NCI-H446 (cell line): ENCODE measurements around the gene HCST.

Source experiments
- DNase-seq, 2 experiments: peaks; one replicate each; lab custom pipeline; 2025; lab: John Stamatoyannopoulos, UW

Gene HCST, protein sequence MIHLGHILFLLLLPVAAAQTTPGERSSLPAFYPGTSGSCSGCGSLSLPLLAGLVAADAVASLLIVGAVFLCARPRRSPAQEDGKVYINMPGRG

DNA sequence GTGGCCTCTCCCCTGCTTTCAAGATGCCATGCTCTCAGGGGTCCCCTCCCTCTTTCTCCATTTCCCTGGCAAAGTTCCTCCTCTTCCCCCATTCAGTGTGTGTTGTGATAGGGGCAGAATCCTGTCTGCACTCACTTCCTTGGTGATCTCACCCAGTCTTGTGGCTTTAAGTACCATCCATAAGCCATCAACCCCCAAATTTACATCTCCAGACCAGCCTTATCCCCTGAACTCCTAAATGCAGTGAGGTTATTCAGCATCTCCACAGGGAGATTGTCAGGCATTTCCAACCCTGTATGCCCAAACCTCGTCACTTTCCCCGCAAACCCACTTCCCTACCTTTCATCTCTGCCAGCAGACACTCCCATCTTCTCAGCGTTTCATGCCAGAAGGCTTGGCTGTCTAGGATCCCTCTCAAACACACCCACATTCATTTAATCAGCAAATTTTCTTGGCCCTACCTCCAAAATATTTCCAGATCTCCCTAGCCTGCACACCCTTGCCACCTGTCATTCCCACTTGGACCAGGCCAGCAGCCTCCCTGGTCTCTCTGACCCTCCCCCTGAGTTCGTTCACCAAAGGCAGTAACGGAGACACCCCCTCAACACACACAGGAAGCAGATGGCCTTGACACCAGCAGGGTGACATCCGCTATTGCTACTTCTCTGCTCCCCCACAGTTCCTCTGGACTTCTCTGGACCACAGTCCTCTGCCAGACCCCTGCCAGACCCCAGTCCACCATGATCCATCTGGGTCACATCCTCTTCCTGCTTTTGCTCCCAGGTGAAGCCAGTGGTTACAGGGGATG is at the start of gene HCST:
Gene HCST, plus strand, starts transcription at position 676 of the 808 bp plus-strand sequence. Its CDS starts 65 bp downstream, at position 741.
- DNase-seq = no peak

DNA sequence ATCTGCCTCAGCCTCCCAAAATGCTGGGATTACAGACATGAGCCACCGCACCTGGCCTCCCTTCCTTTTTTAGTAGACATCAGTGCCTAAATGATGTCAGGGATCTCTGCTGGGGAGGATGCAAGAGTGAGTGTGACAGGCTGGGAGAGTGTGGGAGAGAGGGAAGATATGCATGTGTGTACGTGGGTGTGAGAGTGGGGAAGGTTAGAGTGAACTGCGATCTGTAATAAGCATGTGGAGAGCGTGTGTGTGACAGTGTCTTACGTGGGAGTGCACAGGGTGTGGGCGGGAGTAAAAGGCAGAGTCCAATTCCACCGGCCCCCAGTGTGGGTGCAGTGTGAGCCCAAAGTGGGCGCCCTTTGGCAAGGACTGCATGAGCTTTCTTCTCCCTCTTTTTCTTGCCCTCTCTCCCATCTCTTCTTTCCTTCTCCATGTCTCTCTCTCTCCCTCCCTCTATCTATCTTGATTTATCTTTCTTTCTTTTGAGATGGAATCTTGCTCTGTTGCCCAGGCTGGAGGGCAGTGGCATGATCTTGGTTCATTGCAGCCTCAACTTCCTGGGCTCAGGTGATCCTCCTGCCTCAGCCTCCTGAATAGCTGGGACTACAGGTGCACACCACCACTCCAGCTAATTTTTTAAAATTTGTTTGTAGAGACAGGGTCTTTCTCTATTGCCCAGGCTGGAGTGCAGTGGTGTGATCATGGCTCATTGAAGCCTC is 49.1 kb upstream of the HCST start:
- DNase-seq = no peak

DNA sequence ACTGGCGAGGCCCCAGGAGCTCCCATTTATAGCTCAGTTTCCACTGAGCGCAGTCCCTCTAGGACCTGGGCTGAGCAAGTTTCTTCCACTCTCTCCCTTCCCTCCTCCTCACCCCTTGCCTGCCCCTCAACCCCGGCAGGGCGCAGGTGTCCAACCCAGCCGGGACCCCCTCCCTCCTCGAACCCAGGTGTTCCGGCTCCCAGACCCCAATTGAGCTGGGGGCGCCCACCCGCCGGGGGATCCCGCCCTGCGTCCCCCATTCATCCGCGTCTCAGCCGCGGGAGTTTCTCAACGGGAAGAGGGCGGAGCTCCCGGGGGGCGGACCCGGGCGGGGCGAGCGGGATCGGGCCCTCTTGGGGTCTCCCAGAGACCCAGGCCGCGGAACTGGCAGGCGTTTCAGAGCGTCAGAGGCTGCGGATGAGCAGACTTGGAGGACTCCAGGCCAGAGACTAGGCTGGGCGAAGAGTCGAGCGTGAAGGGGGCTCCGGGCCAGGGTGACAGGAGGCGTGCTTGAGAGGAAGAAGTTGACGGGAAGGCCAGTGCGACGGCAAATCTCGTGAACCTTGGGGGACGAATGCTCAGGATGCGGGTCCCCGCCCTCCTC is 45.7 kb upstream of the HCST start, which contains the start of gene KIRREL2:
Gene KIRREL2, plus strand, starts transcription at position 366 of the 604 bp plus-strand sequence. Its CDS starts 209 bp downstream, at position 575.
- DNase-seq = no peak

DNA sequence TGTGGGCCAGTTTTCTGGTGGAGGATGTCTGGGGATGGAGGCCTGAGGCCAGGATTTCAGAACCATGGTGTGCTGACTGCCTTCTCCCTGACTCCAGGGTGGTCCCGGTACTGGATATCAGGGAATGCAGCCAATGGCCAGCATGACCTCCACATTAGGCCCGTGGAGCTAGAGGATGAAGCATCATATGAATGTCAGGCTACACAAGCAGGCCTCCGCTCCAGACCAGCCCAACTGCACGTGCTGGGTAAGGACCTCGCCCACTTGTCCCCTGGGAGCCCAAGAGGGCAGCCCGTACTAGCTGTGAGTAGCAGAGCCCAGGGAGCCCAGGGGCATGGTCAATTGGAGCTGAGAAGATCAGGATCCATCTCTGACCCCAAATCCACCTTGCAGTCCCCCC is 44.0 kb upstream of the HCST start:
- DNase-seq = no peak

DNA sequence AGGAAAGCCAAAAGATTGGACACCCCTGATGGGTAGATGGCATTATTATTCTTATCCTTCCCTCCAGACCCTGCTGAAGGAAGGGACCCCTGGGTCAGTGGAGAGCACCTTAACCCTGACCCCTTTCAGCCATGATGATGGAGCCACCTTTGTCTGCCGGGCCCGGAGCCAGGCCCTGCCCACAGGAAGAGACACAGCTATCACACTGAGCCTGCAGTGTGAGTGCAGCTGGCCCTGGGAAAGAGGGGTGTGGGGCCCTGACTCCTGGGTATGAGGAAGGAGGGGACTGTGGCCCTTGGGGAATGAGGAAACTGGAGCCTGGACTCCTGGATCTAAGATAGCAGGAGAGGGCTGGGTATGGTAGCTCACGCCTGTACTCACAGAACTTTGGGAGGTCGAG is 42.9 kb upstream of the HCST start:
- no peak for DNase-seq

DNA sequence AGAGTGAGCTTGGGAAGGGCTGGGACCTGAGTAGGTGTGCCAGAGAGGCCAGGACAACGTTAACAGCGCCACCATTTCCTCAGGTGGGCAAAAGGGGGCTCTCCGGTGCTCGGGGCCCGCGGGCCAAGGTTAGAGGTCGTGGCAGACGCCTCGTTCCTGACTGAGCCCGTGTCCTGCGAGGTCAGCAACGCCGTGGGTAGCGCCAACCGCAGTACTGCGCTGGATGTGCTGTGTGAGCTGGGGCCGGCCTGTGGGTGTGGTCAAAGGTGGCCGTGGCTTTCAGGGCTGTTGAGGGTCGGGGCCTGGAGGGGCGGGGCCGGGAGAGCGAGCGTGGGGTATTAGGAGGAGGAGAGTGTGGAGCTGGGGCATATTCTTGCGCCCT is 41.9 kb upstream of the HCST start:
- DNase-seq = no peak

DNA sequence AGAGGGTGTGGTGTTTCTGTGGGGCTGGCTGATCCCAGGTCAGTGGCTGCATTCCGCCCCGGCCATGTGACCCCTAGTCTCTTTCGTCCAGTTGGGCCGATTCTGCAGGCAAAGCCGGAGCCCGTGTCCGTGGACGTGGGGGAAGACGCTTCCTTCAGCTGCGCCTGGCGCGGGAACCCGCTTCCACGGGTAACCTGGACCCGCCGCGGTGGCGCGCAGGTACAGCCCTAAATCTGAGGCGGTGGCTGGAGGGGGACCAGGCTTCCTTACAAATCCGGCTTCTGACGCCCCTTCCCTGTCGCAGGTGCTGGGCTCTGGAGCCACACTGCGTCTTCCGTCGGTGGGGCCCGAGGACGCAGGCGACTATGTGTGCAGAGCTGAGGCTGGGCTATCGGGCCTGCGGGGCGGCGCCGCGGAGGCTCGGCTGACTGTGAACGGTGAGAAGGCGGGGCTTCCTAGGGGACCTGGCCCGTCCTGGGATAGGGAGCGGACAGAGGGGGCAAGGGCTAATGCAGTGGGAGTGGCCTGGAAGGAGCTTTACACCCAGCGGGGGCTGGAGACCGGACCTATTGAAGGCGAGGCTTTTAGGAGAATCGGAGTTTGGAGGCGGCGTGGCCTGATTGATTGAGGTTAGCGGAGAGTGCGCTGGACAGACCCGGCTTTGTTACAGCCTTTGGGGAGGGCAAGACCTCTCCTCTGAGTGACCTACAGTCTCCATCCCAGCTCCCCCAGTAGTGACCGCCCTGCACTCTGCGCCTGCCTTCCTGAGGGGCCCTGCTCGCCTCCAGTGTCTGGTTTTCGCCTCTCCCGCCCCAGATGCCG is 41.3 kb upstream of the HCST start:
- no peak for DNase-seq

DNA sequence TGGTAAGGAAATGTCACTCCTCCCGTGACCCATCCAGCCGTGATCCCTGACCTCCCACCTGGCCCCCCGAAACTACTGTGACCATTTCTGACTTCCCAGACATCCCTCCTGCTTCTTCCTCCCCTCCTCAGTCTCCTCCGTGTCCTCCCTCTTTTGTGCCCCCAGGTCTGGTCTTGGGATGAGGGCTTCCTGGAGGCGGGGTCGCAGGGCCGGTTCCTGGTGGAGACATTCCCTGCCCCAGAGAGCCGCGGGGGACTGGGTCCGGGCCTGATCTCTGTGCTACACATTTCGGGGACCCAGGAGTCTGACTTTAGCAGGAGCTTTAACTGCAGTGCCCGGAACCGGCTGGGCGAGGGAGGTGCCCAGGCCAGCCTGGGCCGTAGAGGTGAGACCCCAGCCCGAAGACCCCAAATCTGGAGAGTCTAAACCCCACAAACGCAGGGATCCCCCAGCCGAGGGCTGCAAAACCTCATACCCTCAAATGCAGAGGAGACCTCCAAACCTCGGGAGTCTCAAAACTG is 40.6 kb upstream of the HCST start:
- DNase-seq = no peak

DNA sequence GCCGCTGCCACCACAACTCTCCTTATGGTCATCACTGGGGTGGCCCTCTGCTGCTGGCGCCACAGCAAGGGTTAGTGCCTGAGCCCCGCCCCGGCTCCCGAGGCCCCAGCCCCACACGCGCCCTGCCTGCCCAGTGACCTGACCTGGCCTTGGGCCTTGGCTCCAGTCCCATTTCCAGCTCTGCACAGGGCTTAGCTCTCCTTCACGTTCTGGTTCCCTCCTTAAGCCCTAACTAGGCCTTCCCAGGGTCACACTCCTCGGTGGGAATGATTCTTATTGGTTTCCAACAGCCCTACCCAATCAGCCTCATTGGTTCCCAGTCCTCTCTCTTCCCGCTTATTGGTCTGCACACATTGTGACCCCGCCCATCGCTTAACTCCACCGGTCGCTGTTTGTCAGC is 39.8 kb upstream of the HCST start:
- DNase-seq = no peak

DNA sequence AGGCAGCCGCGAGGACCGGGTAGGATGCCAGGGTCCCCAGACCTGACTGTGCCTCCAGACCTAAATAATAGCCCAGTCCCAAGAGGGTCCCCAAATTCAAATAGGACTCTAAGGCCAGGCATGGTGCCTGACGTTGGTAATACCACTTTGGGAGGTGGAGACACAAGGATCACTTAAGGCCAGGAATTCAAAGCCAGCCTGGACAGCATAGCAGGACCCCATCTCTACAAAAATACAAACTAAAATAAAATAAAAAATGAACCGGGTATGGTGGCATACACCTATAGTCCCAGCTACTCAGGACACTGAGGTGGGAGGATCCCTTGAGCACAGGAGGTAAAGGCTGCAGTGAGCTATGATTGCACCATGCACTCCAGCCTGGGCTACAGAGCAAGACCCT is 39.3 kb upstream of the HCST start:
- no peak for DNase-seq

DNA sequence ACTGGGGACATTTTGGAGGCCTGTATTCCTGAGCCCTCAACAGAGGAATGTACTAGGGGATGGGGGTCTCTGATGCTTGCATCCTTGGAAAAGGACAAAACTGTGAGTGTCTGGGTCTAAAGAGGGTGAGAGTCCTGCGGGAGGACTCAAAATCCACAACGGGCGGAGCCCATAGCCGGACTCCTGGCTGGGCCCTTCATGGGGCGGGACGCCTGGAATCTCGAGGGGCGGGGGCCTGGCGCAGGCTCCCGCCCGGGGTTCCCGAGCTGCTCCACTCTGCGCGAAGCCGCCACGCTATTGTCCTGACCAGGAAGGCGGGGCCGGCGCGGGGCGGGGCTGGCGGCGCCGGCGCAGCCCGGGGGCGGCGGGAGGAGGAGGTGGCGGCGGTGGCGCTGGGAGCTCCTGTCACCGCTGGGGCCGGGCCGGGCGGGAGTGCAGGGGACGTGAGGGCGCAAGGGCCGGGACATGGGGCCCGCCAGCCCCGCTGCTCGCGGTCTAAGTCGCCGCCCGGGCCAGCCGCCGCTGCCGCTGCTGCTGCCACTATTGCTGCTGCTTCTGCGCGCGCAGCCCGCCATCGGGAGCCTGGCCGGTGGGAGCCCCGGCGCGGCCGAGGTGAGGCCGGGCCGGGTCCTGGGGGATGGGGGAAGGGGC is 34.0 kb upstream of the HCST start, which contains the start of gene APLP1:
Gene APLP1, plus strand, starts transcription at position 403 of the 651 bp plus-strand sequence. Its CDS starts 63 bp downstream, at position 466.
- peak in 1 of 2 experiments; percentile 80 for DNase-seq

DNA sequence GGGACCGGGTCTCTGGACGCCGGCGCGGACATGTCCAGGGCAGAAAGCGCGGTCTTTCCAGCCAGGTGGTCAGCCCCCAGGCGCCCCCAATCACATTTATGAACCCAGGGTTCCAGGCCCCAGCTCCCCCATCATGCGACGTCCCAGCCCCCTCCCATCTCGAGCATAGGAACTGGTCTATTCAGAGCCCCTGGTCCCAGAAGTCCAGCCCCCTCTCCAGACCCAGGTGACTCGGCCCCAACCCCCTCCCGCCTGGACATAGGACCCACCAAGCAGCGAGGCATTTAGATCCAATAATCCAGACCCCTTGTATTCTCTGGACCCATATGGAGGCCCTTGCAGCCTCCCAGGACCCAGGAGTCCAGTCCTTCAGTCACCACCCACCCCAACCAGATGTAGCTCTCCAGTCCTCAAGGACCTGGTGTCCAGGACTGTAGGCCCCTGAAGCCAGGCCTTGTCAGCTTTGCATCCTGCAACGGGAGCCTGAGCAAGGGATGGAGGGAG is 33.5 kb upstream of the HCST start:
- no peak for DNase-seq

DNA sequence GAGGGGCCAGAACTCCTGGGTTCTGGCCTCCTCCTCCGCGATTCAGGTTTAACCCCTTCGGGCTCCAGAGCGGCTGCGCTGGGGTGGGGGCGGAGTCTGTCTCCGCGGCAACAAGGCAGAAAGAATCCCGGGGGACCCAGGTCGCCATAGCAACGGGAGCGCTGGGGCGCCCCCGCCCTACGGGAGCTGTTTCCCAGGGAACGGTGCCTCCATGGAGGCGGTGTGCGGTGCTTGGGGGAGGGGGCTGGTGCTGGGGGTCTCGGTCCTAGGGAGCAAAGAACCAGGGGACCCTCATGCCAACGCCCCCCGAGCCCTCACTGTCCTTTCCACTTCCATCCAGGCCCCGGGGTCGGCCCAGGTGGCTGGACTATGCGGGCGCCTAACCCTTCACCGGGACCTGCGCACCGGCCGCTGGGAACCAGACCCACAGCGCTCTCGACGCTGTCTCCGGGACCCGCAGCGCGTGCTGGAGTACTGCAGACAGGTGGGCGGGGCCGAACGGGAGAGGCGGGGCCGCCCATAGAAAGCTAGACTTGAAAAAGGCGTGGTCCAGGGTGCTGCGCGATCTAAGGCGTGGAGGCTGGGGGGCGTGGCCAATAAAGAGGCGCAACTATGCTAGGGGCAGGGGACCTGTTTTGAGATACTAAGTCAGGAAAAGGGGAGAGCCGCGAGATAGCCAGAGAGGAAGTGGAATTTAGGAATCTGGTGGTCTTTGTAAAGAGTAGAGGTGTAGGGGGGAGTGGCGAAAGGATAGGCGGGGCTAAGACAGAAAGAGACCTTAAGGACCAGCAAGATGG is 32.8 kb upstream of the HCST start:
- peak; percentile 89 to 92 for DNase-seq

DNA sequence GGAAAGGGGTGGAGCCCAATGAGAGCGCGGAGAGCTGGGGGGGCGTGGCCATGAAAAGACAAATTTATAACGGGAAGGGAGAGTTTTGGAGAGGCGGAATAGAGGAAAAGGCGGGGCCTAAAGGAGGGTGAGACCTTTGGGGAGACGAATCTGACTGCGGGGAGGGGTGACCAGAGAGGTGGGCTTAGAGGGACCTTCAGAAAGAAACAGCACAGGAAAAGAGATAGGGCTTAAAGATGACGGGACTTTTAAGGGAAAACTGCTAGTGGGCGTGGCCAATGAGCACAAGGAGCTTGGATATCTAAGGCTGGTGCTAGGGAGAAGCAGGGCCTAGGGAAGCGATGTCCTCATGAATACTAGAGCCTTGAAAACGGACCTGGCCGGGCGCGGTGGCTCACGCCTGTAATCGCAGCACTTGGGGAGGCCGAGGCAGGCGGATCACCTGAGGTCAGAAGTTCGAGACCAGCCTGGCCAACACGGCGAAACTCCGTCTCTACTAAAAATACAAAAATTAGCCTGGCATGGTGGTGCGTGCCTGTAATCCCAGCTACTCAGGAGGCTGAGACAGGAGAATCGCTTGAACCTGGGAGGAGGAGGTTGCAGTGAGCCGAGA is 32.1 kb upstream of the HCST start:
- peak in 1 of 2 experiments; percentile 83 for DNase-seq

DNA sequence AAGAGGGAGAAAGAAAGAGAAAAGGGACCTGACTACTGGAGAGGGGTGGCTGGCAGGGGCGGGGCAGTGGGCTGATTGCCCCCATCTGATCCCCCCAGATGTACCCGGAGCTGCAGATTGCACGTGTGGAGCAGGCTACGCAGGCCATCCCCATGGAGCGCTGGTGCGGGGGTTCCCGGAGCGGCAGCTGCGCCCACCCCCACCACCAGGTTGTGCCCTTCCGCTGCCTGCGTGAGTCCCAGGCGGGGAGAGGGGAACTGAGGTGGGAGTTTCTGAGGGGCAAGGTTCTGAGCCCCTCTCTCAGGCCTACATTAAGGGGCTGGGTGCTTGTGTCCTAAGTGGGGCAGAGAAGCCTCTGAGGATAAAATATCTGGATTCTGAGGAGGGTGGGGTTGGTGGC is 31.5 kb upstream of the HCST start:
- DNase-seq = no peak

DNA sequence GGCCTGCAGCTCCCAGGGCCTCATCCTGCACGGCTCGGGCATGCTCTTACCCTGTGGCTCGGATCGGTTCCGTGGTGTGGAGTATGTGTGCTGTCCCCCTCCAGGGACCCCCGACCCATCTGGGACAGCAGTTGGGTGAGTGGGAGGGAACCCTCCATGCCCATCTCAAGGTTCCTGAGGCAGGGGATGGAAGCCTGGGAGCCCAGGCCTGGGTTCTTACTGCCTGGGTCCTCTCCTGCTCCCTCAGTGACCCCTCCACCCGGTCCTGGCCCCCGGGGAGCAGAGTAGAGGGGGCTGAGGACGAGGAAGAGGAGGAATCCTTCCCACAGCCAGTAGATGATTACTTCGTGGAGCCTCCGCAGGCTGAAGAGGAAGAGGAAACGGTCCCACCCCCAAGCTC is 30.7 kb upstream of the HCST start:
- no peak for DNase-seq

DNA sequence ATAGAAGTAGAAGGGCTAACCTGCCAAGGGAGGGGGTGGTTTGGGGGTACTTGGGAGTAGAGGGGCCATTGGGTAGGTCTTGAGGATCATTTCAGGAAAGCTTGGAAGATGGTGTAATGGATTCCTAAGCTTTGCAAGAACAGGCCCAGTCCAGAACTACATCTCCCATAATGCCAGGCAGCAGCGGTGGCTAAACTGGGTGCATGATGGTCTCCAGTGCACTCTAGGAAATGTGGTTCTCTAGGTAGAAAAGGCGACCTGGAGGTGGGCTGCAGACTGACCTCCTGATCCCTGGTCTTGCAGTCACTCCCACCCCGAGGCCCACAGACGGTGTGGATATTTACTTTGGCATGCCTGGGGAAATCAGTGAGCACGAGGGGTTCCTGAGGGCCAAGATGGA is 30.1 kb upstream of the HCST start:
- DNase-seq = no peak

DNA sequence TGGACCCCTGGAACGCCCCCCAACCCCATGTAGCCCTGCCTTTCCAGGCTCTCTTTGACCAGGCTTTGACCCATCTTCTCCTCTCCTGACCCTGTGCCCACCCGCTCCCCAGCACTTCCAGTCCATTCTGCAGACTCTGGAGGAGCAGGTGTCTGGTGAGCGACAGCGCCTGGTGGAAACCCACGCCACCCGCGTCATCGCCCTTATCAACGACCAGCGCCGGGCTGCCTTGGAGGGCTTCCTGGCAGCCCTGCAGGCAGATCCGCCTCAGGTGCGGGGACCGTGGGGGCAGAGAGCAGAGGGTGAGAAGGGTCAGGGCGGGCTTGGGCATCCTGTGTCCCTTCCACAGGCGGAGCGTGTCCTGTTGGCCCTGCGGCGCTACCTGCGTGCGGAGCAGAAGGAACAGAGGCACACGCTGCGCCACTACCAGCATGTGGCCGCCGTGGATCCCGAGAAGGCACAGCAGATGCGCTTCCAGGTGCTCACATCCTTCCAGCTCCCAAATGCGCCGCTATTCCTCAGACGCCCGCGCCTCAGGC is 27.9 kb upstream of the HCST start:
- DNase-seq = no peak

DNA sequence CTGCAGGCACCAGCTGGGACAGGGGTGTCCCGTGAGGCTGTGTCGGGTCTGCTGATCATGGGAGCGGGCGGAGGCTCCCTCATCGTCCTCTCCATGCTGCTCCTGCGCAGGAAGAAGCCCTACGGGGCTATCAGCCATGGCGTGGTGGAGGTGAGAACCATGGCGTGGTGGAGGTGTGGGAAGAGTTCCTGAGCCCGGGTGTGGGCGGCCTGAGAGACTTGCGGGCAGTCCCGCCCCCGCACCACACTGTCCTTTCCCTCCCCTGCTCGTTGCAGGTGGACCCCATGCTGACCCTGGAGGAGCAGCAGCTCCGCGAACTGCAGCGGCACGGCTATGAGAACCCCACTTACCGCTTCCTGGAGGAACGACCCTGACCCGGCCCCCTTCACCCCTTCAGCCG is 23.3 kb upstream of the HCST start:
- DNase-seq = no peak
